Measurements from ENCODE around the gene PPP1R14C. TPM values are rescaled to one million over a fixed set of nuclear protein-coding genes. Genes with fewer than 3 reads are reported as not detected.

PPP1R14C gene
- total and polyA plus RNA-seq, 10 of the 15 experiments (the other 5 are each of a cell fraction or from before 2014, with no cell fraction given): 0.07 to 1.6 (median 0.13) TPM; not detected in 4

GRCh38 chr6:150271172-150271500, 128.3 kb downstream of the PPP1R14C start:
- BruUV-seq (replicated peaks): no TSS peak
- in situ Hi-C loops (cut with MboI): no loop called here
- CTCF ChIA-PET: no interaction called here

More at GRCh38 chr6:150271172-150271500, 128.3 kb downstream of the PPP1R14C start:
- DNase-seq (ENCODE audit: low read depth, low spot score): no peak
- no peaks in the 10 kb centered on the region for H3K9me3 ChIP-seq (replicated peaks; ENCODE audit: control insufficient read depth, insufficient read depth, low read length)
- H3K4me2 ChIP-seq (ENCODE audit: control insufficient read depth, insufficient read depth): no peak overlapping the region
- no peaks in the 10 kb centered on the region for H3K4me1 ChIP-seq (ENCODE audit: control insufficient read depth, insufficient read depth, low read length)
- H4K20me1 ChIP-seq (ENCODE audit: control insufficient read depth, insufficient read depth): no peaks in the 10 kb centered on the region
- ChIA-PET SMC1A (ENCODE audit: uncharacterized antibody, unreplicated experiment) (interaction anchor here (0.9 kb wide), 1 partner anchor 36 kb away, joined by 3 read pairs; no protein-coding TSS in a partner anchor), POLR2A (no interaction called here), RAD21 (ENCODE audit: unreplicated experiment) (no interaction called here)
- H2AFZ ChIP-seq (ENCODE audit: control insufficient read depth, low read depth, low read length): no peak overlapping the region
- H3K27ac ChIP-seq (ENCODE audit: control insufficient read depth, insufficient read depth): no peak overlapping the region
- no peak overlapping the region for H3K9ac ChIP-seq (ENCODE audit: control insufficient read depth, insufficient read depth, low read length)
- no peak overlapping the region for H3K4me3 ChIP-seq
- H3K27me3 ChIP-seq (replicated peaks in 1 of 2; ENCODE audit: control insufficient read depth in 2 of 2, insufficient read depth in 2 of 2, low read length in 1 of 2): no peaks in the 10 kb centered on the region
- 93% methylated on average over 1 of the region's 1 CpG for WGBS (ENCODE audit: insufficient coverage, insufficient replicate concordance, low lambda C conversion rate, missing lambda C conversion rate)
- ATAC-seq: no peak
- no peaks in the 10 kb centered on the region for H3K36me3 ChIP-seq (ENCODE audit: control insufficient read depth in 2 of 2, insufficient read depth in 2 of 2, low read length in 1 of 2)
- no peak for TF ChIP-seq NRF1 (conservative IDR thresholded peaks at IDR 0.05; ENCODE audit: low read depth, low read length)
- TF ChIP-seq IRF4 (IDR thresholded peaks at IDR 0.05; ENCODE audit: low read depth, low read length): no peak
- TF ChIP-seq SUZ12 (IDR thresholded peaks at IDR 0.05; ENCODE audit: unreplicated experiment): no peak
- no peak for TF ChIP-seq SREBF1 (IDR thresholded peaks at IDR 0.05; ENCODE audit: low read length)
- TF ChIP-seq, protein P1, sequence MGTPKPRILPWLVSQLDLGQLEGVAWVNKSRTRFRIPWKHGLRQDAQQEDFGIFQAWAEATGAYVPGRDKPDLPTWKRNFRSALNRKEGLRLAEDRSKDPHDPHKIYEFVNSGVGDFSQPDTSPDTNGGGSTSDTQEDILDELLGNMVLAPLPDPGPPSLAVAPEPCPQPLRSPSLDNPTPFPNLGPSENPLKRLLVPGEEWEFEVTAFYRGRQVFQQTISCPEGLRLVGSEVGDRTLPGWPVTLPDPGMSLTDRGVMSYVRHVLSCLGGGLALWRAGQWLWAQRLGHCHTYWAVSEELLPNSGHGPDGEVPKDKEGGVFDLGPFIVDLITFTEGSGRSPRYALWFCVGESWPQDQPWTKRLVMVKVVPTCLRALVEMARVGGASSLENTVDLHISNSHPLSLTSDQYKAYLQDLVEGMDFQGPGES (IDR thresholded peaks at IDR 0.05): no peak
- no peak for TF ChIP-seq RELB (IDR thresholded peaks at IDR 0.05; ENCODE audit: low read depth)
- no peak for TF ChIP-seq CEBPZ (IDR thresholded peaks at IDR 0.05; ENCODE audit: low read depth, low read length)
- no peak for TF ChIP-seq SRF (IDR thresholded peaks at IDR 0.05; ENCODE audit: low read depth in 2 of 2, low read length in 2 of 2)
- no peak for TF ChIP-seq RB1 (IDR thresholded peaks at IDR 0.05; ENCODE audit: borderline replicate concordance)
- no peak for TF ChIP-seq BHLHE40 (IDR thresholded peaks at IDR 0.05; ENCODE audit: borderline replicate concordance in 1 of 2, low read depth in 2 of 2, low read length in 1 of 2)
- no peak for TF ChIP-seq BMI1 (IDR thresholded peaks at IDR 0.05; ENCODE audit: borderline replicate concordance)
- TF ChIP-seq SIX5 (IDR thresholded peaks at IDR 0.05; ENCODE audit: low read depth, low read length, severe bottlenecking): no peak
- TF ChIP-seq TCF3 (IDR thresholded peaks at IDR 0.05; ENCODE audit: borderline replicate concordance, insufficient read depth, low read depth, low read length): no peak
- no peak for TF ChIP-seq MYB (IDR thresholded peaks at IDR 0.05; ENCODE audit: borderline replicate concordance, low read depth, low read length)
- intact Hi-C loops (cut with micrococcal nuclease; ENCODE audit: unreplicated experiment): no loop called here
- H3K79me2 ChIP-seq (ENCODE audit: control insufficient read depth, insufficient read depth, low read length): no peaks in the 10 kb centered on the region
- FAIRE-seq: no peak

Data from GM12878 (cell line).